Astrocyte (in vitro differentiated cells and primary cell): Measurements from ENCODE around the gene RASGRP3.

Experiments used
- EZH2 ChIP-seq: IDR thresholded peaks from 2 replicates; pipeline ENCODE4 v1.6.1; 2012; ENCODE audit warnings: mild to moderate bottlenecking, low read length, inconsistent platforms; ENCODE audit not compliant: insufficient read depth
- TF ChIP-seq, protein P1 (sequence below): IDR thresholded peaks from 2 replicates; pipeline ENCODE4 v1.5.1; 2011; ENCODE audit warnings: low read depth, mild to moderate bottlenecking, inconsistent platforms, low read length, moderate library complexity; ENCODE audit not compliant: insufficient read depth

DNA sequence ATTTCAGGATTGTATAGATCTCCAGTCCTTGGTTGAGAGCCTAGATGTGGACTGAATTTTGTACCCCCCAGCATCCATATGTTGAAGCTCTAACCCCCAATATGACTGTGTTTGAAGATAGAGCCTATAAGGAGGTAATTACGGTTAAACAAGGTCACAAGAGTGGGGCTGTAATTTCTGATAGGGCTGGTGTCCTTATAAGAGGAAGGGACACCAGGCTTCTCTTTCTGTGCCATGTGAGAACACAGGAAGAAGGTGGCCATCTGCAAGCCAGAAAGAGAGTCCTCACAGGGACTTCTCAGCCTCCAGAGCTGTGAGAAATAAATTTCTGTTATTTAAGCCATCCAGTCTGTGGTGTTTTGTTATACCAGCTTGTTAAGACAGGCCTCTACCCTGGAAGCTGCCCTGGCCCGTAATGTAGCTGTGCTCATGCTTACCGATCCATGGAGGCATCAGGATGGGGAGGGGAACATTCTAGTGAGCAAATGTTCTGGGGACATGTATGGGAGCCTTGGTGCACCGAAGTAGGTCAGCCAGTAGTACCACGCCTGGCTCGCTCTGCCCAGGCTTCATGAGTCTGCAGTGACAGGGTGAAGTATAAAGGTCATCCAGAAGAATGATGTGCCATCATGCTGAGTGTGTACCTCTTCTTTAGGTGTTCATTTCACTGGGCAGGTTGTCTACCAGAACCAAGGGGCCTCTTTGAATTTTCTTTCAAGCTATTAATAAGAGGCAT lies 16.1 kb downstream of the RASGRP3 start:
- no peak for TF ChIP-seq EZH2
- TF ChIP-seq, protein P1, sequence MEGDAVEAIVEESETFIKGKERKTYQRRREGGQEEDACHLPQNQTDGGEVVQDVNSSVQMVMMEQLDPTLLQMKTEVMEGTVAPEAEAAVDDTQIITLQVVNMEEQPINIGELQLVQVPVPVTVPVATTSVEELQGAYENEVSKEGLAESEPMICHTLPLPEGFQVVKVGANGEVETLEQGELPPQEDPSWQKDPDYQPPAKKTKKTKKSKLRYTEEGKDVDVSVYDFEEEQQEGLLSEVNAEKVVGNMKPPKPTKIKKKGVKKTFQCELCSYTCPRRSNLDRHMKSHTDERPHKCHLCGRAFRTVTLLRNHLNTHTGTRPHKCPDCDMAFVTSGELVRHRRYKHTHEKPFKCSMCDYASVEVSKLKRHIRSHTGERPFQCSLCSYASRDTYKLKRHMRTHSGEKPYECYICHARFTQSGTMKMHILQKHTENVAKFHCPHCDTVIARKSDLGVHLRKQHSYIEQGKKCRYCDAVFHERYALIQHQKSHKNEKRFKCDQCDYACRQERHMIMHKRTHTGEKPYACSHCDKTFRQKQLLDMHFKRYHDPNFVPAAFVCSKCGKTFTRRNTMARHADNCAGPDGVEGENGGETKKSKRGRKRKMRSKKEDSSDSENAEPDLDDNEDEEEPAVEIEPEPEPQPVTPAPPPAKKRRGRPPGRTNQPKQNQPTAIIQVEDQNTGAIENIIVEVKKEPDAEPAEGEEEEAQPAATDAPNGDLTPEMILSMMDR, result no peak
